Stimulated activated CD4-positive, alpha-beta T cell treated with anti-CD3 and anti-CD28 coated beads, TNF-alpha, amount 100 ng/mL, for 1 hour (primary cell): ENCODE data around the gene FNTB.
"Not testable (repeated sequence)": the region's sequence is repeated elsewhere in the genome, so short reads cannot be mapped to it uniquely, and the experiment has no call there.

Experiments used
- DNase-seq, 3 donors: peaks; one replicate each; pipeline ENCODE4 v3.0.0-alpha.2; 2020; ENCODE audit warnings: low read depth in 3 of 3, low spot score in 1 of 3

FNTB gene

DNA sequence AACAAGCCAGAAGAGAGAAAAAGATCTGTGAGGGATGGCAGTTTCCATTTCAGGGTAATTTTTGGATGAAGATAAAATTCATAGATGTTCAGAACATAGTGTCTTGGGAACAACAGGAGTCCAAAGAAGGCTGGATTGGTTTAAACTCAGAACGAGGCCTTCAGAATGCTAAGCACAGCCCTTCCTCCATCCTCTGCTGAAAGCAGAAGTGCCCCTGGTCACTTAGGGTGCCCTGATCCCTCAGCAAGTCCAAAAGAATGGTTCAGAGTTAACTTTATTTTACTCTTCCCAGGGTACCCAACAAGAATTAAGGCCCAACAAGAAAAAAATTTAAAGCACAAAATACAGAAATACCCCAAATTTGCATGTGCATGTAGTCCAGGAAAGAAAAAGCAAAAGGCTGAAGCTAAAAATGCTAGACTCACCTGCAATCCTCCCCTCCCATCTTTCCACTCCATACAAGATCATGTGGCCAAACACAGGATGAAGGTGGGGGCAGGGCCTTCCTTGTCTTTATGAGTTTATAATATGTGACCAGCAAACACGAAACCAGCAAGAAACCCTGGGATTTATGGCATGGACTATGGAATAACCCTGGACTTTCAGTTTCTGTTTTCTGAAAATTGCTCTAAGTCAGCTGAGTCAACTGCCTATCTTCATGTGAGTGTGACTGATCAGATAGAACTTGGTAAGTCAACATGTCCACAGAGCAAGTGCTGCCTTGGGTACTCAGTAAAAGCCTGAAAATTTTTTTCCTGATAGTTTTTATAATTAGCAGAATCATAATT is 94.5 kb downstream of the FNTB start:
- no peak for DNase-seq

DNA sequence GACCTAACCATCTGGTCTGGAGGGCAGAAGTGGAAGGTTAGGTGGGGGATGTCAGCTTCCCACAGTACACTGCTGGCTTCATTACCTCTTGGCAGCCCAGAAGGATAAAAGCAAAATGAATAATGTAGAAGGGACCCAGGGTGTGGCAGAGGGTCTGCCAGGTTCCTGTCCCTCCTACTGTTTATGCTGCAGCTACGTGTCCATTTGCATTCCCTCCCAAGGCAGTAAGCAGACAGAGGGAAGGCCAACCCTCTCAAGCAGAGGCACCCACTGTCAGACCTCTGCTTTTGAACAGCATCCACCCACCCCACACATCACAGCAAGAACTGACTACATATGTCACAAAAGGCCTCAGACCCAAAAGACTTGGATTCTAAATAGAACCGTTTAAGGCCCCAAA is 96.2 kb downstream of the FNTB start:
- no peak for DNase-seq

- no peak for DNase-seq
Measured at GRCh38 chr14:65084554-65085505, 98.1 kb downstream of the FNTB start.

GRCh38 chr14:65086686-65087085 is 100.0 kb downstream of the FNTB start:
- not testable (repeated sequence) for DNase-seq

DNA sequence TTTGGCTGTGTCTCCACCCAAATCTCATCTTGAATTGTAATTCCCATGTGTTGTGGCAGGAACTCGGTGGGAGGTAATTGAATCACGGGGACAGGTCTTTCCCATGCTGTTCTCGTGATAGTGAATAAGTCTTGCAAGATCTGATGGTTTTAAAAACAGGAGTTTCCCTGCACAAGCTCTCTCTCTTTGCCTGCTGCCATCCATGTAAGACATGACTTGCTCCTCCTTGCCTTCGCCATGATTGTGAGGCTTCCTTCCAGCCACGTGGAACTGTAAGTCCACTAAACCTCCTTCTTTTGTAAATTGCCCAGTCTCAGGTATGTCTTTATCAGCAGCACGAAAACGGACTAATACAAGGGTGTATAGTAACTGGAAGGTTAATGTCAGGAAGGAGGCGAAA is 101.1 kb downstream of the FNTB start:
- not testable (repeated sequence) for DNase-seq

GRCh38 chr14:65092349-65092748 is 105.7 kb downstream of the FNTB start:
- no peak for DNase-seq

DNA sequence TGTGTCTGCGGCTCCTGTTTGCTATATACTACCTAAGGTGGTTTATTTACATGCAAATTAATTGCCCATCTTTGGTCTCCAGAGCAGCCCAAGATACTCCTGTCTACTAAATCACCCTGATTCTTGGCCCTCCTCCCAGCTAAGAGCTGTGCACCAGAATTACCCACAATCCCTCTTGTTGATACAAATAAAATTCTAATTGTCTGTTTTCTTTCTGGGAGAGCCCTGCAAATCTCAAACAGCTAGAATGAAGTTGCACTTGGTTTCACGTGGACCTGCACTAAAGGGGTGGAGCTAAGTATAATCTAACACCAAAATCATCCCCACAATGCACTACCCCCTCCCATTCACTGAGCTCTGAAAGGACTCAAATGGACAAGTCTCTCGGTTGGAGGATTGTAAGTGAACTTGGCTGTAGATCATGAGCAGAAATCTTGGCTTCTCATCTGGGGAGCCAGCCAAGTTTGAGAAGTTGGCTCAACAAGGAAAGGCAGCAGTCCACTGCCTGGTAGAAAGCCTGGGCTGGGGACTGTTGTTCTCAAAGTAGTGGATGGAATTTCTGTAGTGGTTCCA is 109.0 kb downstream of the FNTB start:
- no peak for DNase-seq

DNA sequence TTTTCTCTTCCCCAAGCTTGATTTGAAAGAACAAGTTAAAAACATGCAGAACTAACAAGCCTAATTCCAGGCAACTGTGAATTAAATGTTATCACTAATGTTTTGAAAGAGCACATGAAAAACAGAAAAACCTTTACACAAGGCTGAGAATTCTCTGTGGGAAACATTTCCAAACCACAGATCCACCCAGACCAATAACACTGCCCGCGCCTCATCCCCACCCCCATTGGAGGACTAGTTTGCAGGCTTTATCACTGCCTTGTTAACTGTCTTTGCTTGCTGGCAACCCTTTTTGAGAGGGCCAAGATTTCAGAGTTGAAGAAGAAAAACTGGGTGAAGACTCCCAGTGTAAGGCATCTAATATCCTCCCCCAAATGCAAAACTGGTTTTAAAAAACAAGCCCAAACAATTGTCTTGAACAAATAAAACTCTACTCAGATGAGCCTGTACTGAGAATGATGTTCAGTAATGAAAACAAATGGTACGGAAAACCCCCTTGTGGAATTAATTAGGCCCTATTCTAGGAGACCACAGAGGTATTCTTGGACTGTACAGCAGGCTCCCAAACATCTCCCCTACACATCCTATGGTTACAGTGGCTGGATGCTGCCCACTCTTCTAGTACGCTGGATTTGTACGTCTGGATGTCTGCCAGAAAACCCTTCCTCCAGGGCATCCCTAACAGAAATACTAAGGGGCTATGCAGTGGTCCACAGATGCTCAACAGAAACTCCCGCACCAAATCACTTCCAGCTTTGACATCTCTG is 109.8 kb downstream of the FNTB start:
- DNase-seq: no peak

DNA sequence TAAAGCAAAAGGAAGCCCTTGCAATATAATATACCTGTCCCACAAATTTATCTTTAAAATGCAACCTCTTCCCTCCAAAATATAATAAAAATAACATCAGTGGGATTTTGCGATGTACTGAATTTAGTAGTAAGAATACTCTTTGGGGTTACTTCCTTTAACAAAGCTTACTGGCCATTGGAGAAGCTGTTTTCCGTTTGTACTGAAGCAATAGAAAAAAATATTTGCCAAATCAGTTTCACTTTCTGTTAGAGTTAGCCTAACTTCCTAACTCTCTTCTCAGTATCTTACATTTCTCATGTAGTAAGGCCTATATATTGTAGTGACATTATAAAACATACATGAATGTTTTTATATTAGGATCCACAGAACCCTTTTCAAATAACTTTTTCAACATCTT is 111.9 kb downstream of the FNTB start:
- DNase-seq: no peak

DNA sequence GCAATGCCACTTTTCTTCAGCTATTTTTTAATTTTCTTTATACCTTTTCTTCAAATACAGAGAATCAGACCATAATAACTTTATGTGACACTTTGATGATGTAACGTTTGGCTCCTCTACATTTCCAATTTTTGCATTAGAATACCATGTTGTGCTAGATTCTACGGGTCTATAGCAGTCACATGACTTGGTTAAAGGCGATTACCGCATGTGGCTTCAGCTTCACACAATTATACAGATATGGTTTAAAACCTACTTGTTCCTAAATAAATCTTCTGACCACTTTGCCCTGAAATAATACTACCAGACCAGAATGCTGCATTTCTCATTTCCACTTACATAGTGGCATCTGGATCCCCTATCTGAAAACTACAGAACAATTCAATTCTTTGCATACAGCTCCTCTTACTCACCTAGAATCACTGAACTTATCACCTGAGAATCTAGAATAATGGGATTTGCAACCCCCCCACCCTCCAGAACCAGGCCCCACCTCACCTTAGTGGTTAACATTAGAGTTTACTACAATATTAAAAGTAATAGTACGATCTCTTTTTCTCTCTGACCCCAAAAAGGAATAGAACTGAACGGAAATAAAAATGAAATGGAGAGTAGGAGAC is 114.3 kb downstream of the FNTB start:
- no peak for DNase-seq

- DNase-seq: peak; percentile 6 to 20 (median 9)
Measured at GRCh38 chr14:65101631-65102440, 115.1 kb downstream of the FNTB start.

DNA sequence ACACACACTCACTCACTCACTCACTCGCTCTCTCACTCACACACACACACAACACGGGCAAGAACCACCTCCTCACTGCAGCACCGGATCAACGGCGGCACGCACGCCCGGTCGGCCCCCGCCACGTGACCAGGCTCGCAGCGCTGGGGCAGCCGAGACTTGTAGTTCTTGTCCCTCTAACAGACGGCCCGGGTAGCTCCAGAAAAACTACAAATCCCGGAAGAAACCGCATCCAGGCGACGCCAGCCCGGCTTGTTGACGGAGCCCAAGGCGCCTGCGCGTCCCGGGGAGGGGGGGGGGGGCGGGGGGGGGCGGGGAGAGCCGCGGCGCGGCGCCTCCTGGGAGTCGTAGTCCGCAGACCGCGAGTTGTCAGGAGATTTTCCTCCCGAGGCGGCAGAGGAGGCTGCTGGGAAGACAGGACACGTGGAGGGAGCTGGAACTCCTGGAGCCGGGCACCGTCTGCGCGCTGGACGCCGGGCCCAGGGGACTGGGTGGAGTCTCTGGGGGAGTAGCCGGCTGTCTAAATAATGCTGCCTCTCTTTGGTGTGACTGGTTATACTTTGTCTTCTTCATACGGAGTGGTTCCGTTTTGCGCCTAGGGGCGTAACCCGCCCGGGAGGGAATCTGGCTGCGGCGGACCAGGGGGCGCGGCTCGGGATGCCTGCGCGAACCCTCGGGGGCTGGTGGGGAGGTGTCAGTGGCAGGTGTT is 115.9 kb downstream of the FNTB start, which contains the start of gene MAX:
Gene MAX (minus strand): TSS at position 77 of the 709 bp plus-strand sequence. CDS start 178 bp downstream, outside the sequence.
- DNase-seq: peak; percentile 92 to 96 (median 96)

- DNase-seq: no peak
Measured at GRCh38 chr14:65103150-65103760, 116.6 kb downstream of the FNTB start.

- no peak for DNase-seq
Measured at GRCh38 chr14:65104791-65105190, 118.1 kb downstream of the FNTB start.

- DNase-seq: no peak
Measured at GRCh38 chr14:65106316-65106715, 119.6 kb downstream of the FNTB start.

DNA sequence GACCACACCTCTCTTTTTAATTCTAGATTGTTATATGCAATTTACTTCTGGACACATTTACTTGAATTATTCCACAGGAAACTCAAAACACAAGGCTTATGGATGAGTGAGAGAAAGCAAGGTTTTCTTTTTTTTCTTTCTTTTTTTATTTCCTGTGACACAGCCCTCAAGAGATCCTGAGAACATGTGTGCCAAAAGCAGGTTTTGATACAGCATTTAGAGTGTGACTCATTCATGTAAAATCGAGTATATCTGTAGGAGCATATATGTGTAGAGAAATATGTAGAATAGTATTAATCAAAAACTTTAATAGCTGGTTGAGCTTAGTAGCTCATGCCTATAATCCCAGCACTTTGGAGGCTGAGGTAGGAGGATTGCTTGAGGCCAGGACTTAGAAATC is 120.0 kb downstream of the FNTB start:
- no peak for DNase-seq

- DNase-seq: no peak
Measured at GRCh38 chr14:65107200-65107599, 120.5 kb downstream of the FNTB start.

DNA sequence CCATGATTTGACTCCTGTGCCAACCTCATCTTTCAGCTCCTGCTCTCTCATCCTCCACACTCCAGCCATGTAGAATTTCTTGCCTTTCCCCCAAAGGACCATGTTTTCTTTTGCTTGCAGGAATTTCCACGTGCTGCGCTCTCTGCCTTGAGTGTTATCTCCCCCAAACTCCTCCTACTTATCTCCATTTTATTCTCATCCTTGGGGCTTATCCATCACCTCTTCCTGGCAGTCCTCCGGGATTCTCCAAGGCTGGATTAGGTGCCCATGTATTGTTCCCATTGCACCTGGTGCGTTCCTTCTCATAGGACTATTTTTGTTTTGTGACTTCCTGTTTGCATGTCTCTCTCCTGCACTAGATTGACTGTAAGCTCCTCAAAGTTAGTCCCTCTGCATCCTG is 122.7 kb downstream of the FNTB start:
- no peak for DNase-seq

DNA sequence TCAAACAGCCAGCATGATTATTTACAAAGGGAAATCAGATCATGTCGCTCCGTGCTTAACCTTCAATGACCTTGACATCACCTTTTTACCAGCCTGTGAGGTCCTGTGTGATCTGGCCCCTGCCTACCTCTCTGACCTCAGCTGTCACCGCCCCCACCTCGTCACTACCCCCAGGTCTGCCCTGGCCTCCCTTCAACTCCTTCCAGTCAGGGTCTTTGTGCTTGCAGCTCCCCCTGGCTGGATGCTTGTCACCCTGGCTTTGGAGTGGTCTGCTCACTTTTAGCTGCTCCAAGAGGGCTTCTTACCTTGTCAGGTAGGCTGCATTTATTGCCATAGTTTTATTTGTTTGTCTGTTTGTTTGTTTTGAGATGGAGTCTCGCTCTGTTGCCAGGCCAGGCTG is 123.8 kb downstream of the FNTB start:
- no peak for DNase-seq
